A375 (cell line): ENCODE results near the gene OR4C6. TPM values are rescaled to one million over a fixed set of nuclear protein-coding genes. Genes with fewer than 3 reads are reported as not detected.

ENCODE experiments used
- total RNA-seq: library from RNA; depleted of rRNA; stranded (reverse); fragments of >200 nt; shearing (Covaris generic); gene quantifications from 2 replicates; pipeline ENCODE4 v1.2.3, GENCODE V29; 2014; rRNA removed

Gene OR4C6
- total RNA-seq: not detected in 2 replicates

DNA sequence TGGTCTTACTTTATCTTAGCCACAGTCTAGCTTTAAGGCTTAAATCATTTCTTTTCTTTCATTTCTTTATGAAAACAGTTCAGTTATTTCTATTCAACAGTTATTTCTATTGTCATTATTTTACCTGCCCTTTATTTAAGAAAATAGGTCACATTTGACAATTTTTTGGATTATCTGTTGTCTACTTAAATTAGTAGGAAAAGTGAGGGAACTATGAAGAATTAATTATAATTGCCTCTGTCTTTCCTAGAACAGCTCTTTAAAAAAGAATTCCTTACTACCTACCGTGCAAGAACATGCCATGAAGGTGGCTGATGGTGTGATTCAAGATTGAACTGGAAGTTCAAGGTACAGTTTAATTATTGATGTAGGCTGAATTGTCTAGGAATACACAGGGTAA lies at the start of gene OR4C6:
TSS of gene OR4C6 (plus strand) at position 301 of the 400 bp plus-strand sequence. CDS start 2,966 bp downstream, outside the sequence.

DNA sequence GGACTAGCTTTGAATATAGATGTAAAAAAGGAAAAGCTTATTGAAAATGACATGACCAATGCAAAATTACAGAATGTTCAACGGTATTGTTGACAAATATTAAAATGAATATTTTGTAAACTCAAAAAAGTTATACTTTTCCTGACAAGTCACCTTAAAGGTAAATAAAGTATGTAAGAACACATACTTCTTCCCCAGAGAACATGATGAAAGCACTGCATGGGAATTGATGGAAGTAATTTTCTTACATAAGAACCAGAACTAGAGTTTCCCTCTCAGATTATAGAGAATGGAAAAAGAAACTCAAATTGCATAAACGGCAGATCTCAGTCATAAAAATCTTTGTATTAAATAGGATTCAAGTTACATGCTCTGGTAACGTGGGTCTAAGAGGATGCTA lies 27.2 kb upstream of the OR4C6 start, which contains the start of gene OR4P4:
TSS of gene OR4P4 (plus strand) at position 301 of the 400 bp plus-strand sequence.

DNA sequence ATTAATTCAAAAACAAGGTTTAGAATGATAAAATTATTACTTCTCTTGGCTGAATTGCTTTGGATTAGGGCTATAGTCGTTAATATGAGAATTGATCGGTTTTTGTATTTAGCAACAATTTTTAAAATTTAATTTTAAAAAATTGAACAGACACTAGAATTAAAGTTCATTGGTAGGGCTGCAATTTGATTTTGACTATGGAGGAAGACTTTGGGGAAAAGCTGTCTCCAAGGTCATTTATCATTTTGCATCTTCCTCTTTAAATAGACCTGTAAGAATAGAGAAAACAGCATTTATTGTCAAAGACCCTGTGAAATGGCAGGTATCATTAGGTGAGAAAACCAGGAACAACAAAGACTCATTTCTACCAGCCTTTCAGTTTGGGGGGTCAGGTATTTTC lies 14.0 kb upstream of the OR4C6 start, which contains the start of gene OR4S2:
TSS of gene OR4S2 (plus strand) at position 301 of the 400 bp plus-strand sequence. CDS start 2,577 bp downstream, outside the sequence.

Other genes starting within 250 kb of the OR4C6 start
- gene OR4C15, start 107.7 kb upstream of the OR4C6 start, total RNA-seq: not detected in 2 replicates
- not detected in 2 replicates for gene OR4C16, start 90.1 kb upstream of the OR4C6 start, total RNA-seq
- gene OR4C11, start 54.6 kb upstream of the OR4C6 start, total RNA-seq: not detected in 2 replicates
- not detected in 2 replicates for gene OR4P4, start 27.1 kb upstream of the OR4C6 start, total RNA-seq
- gene OR4S2, start 13.9 kb upstream of the OR4C6 start, total RNA-seq: not detected in 2 replicates
- not detected in 2 replicates for gene OR5D13, start 111.2 kb downstream of the OR4C6 start, total RNA-seq
- not detected in 2 replicates for gene OR5D14, start 133.4 kb downstream of the OR4C6 start, total RNA-seq
- gene OR5L1, start 149.2 kb downstream of the OR4C6 start, total RNA-seq: not detected in 2 replicates
- gene OR5D18, start 157.4 kb downstream of the OR4C6 start, total RNA-seq: not detected in 2 replicates
- gene OR5L2, start 165.0 kb downstream of the OR4C6 start, total RNA-seq: not detected in 2 replicates
- not detected in 2 replicates for gene OR5D16, start 176.6 kb downstream of the OR4C6 start, total RNA-seq
- gene TRIM51, start 221.1 kb downstream of the OR4C6 start, total RNA-seq: 1.0 and 1.2 TPM in 2 replicates